SK-N-SH treated with all-trans-retinoic acid at 6 μM for 48 hours (cell line): ENCODE measurements around the gene PTPRG.

Source experiments
- ARNTL ChIP-seq: fragments of 450-650 bp; formaldehyde crosslinking; IDR thresholded peaks from 2 replicates; pipeline ENCODE4 v1.5.0; 2020; ENCODE audit warnings: low read depth, mild to moderate bottlenecking, moderate library complexity, borderline replicate concordance
- CSRNP3 ChIP-seq: fragments of 250-450 bp; sonication (Bioruptor Pico); IDR thresholded peaks from 2 replicates; pipeline ENCODE4 v1.5.1; 2021; ENCODE audit warnings: mild to moderate bottlenecking, moderate library complexity
- ISL1 ChIP-seq: fragments of 250-450 bp; sonication (Bioruptor Pico); IDR thresholded peaks from 2 replicates; pipeline ENCODE4 v2.1.2; 2022; ENCODE audit warnings: mild to moderate bottlenecking, moderate library complexity
- OSR1 ChIP-seq: fragments of 250-450 bp; sonication (Bioruptor Pico); IDR thresholded peaks from 2 replicates; pipeline ENCODE4 v1.8.0; 2022; ENCODE audit warnings: moderate library complexity, mild to moderate bottlenecking, inconsistent platforms
- PATZ1 ChIP-seq: fragments of 250-450 bp; sonication (Bioruptor Pico); IDR thresholded peaks from 2 replicates; pipeline ENCODE4 v1.8.0; 2020; ENCODE audit warnings: mild to moderate bottlenecking, moderate library complexity, borderline replicate concordance
- POU6F1 ChIP-seq: fragments of 250-450 bp; sonication (Bioruptor Pico); IDR thresholded peaks from 2 replicates; pipeline ENCODE4 v1.8.0; 2021; ENCODE audit warnings: low read depth, mild to moderate bottlenecking, moderate library complexity, borderline replicate concordance
- PPARA ChIP-seq: fragments of 250-450 bp; sonication (Bioruptor Pico); IDR thresholded peaks from 2 replicates; pipeline ENCODE4 v1.5.0; 2020; ENCODE audit warnings: mild to moderate bottlenecking, borderline replicate concordance
- RARB ChIP-seq: fragments of 250-450 bp; sonication (Bioruptor Pico); IDR thresholded peaks from 2 replicates; pipeline ENCODE4 v1.8.0; 2021; ENCODE audit warnings: mild to moderate bottlenecking, moderate library complexity
- TCF4 ChIP-seq: fragments of 250-450 bp; sonication (Bioruptor Pico); IDR thresholded peaks from 2 replicates; pipeline ENCODE4 v1.8.0; 2021; ENCODE audit warnings: mild to moderate bottlenecking, moderate library complexity, borderline replicate concordance
- TOX ChIP-seq: fragments of 250-450 bp; sonication (Bioruptor Pico); IDR thresholded peaks from 2 replicates; pipeline ENCODE4 v1.8.0; 2021; ENCODE audit warnings: mild to moderate bottlenecking, moderate library complexity, borderline replicate concordance
- ZC3H10 ChIP-seq: fragments of 250-450 bp; sonication (Bioruptor Pico); IDR thresholded peaks from 2 replicates; pipeline ENCODE4 v1.5.1; 2021; ENCODE audit warnings: mild to moderate bottlenecking, moderate library complexity
- ZFP3 ChIP-seq: fragments of 250-450 bp; sonication (Bioruptor Pico); IDR thresholded peaks from 2 replicates; pipeline ENCODE4 v1.5.0; 2020; ENCODE audit warnings: mild to moderate bottlenecking, moderate library complexity
- ZNF70 ChIP-seq: fragments of 450-650 bp; formaldehyde crosslinking; IDR thresholded peaks from 2 replicates; pipeline ENCODE4 v1.5.0; 2020; ENCODE audit warnings: mild to moderate bottlenecking, moderate library complexity

GRCh38 chr3:62015111-62015510 is 453.7 kb downstream of the PTPRG start:
- TF ChIP-seq PPARA (CRISPR knock-in tag) (no peak), ZFP3 (CRISPR knock-in tag) (no peak), PATZ1 (CRISPR knock-in tag) (no peak), TCF4 (CRISPR knock-in tag) (no peak), ARNTL (CRISPR knock-in tag) (no peak), ZC3H10 (CRISPR knock-in tag) (no peak), ISL1 (CRISPR knock-in tag) (no peak), OSR1 (CRISPR knock-in tag) (no peak), TOX (CRISPR knock-in tag) (no peak), ZNF70 (CRISPR knock-in tag) (no peak), RARB (CRISPR knock-in tag) (no peak), CSRNP3 (CRISPR knock-in tag) (no peak), POU6F1 (CRISPR knock-in tag) (no peak)
